NCI-H128 (cell line): ENCODE results near the gene NOX5.

Experiments used
- DNase-seq: peaks from one replicate; lab custom pipeline; 2025; ENCODE audit not compliant: unreplicated experiment; lab: John Stamatoyannopoulos, UW

The NOX5 gene

DNA sequence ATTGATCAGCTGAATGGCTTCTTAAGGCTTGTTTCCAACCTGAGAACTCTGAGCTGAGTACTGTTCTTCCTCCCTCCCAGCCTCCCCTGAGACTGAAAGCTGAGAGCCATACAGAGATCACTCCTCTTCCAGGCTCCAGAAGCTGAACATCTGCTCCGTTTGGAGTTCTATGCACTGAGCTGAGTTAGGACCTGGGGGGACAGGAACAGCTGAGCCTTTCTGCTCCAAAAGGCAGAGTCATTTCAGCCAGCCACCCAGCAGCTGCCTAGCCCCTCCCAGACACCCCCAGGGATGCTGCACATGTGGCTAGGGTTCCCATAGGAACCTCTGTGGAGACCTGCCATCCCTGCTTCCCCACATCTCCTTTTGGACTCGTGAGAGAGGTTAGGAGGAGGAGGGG is 81.7 kb downstream of the NOX5 start:
- DNase-seq = no peak

DNA sequence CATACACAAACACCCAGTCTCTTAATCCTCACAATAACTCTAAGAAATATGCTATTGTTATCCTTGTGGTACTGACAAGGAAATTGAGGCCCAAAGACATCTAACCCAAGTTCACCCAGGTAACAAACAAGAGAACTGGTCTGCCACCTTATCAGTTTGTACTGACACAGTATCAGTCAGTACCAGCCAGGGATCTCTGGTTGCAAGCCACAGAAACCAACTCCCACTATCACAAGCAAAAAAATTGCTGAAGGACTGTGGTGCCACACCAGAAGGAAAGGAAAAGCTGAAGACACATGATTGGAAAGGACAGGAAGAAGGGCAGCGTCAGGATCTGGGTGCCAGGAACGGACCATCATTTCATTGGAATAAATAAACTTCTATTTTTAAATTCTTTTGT is 82.1 kb downstream of the NOX5 start:
- no peak for DNase-seq

DNA sequence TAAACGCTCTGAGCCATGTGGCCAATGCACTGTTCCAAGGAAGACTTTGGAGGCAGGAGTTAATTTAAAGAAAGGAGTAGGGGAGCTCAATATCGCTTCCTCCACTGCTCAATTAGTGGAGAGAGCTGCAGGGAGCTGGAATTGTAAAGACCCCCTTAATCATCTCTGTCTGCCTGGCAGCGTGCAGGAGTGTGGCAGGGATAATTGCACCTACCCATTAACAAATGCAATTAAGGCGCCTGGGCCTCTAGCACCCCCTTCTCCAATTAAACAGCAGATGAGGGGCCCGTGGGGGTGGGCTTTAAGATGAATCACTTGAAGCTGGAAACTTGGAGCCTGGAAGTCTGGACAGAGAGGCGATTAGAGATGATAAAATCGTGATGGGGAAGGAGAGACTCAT is 84.3 kb downstream of the NOX5 start:
- no peak for DNase-seq

DNA sequence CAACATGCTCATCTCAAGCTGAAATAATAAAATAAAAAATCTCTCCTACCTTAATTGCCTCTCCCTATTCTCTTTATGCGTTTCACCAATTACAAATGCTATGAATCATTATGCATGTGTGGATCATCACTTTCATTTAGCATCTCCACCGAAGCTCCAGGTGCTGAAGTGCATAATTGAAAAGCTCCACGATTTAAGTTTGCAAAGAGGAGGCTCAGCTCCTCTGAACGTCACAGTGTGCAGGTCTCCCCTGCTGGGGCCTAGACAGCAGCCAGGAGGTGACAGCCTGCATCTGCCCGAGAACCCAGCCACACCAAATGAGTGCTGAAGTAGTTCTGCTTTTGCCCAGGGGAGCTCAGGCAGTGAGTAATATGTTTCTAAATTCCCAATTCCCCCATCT is 85.4 kb downstream of the NOX5 start:
- DNase-seq = no peak

DNA sequence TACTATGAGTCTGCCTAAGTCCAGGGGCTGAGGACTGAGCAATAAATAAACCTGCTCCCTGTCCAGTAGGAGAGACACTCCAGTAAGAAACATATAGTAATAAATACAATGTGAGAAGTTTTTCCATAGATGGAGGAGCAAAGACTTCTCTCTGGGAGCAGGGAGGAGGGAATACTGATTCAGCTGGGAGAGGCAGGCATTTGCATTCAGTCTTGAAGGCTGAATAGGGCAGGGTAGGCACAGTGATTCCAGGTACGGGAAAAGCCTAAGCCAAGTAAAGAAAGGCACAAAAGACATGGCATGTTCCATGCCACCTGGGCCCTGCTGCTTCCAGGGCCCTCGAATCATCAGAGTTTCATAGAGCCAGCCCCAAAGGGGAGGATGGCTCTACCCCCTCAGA is 86.3 kb downstream of the NOX5 start:
- DNase-seq = no peak

DNA sequence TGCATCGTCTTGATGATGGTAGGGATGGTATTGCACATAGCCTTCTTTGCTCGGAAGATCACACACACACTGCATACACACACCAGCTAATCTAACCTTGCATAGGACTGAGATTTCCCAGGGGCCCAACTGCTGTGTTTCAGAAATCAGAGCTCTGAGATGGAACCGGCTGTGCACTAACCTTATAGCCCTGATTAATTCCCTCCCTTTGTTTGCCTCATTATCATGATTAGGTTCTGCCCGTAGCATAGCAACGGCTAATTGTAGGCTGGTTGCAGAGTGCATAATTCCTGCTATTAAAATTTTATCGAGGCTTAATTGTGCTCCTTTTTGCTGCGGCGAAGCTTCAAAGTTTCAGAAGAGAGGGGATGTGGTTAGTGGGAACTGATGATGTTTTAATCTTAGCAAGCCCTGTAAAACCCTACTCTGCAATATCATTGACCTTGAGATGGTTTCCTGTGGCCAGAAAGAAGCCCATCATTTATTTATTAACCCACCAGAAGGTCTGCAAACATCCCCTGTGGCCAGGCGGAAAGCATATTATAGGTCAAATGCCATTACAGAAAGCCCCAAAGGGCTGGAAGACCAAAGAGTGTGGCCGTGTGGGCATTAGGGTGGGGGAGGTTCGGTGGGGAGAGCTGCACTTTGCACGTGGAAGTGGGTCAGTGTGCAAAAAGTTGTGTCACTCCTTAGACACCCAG is 89.7 kb downstream of the NOX5 start:
- no peak for DNase-seq

DNA sequence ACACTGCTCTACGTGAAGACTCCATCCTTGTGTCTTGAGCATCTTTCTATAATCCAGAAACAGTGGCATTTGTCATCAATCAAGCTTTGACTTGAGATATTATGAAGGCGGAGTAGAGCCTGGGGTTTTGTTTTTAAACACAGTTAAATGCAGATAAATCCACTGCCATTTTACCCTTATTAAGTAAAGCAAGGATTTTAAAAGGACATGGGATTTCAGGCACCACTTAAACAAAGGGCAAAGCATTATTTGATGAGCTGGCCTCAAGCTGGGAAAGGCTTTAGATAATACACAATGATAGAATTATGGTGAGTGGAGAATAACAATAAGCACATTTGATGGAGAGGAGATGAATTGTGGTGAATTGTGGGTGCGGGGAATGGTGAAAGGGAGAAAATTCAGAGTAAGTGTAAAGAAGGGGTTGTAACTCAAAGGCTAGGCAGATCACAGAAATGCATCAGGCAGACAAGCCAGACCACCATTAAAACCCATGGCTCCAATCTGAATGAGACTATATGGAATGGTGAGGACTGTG is 91.0 kb downstream of the NOX5 start:
- DNase-seq = no peak

DNA sequence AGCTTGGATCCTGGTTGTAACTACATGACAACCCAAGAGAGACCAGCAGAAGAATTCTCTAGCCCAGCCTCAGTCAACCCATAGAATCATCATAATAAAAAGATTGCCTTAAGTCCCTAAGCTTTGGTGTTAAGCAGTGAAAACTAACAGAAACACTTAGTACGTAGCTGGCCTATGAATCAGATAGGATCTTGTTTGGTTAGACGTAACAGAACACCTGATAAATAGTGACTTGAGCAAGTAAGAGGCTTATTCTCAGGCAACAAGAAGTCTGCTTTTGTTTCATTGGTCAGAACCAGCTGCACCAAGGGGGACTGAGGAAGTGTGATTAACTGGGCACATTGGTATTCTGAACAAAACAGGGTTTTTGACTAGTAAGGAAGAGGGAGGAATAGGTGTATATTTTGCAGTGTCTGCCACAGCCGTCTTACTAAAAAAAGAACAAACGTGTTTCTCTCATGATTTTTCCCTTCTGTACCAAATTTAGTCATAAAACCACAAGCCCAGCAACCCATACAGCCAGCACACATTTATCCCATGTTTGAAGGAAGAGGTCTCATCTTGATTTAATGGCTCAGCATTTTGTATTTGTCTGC is 92.6 kb downstream of the NOX5 start:
- no peak for DNase-seq
